Measurements from ENCODE around the gene TSGA10. TPM values are rescaled to one million over a fixed set of nuclear protein-coding genes. Genes with fewer than 3 reads are reported as not detected.
"Not testable (repeated sequence)": the region's sequence is repeated elsewhere in the genome, so short reads cannot be mapped to it uniquely, and the experiment has no call there.

The TSGA10 gene
- total RNA-seq, 1 experiment from 2014 or later = 6.6 TPM

DNA sequence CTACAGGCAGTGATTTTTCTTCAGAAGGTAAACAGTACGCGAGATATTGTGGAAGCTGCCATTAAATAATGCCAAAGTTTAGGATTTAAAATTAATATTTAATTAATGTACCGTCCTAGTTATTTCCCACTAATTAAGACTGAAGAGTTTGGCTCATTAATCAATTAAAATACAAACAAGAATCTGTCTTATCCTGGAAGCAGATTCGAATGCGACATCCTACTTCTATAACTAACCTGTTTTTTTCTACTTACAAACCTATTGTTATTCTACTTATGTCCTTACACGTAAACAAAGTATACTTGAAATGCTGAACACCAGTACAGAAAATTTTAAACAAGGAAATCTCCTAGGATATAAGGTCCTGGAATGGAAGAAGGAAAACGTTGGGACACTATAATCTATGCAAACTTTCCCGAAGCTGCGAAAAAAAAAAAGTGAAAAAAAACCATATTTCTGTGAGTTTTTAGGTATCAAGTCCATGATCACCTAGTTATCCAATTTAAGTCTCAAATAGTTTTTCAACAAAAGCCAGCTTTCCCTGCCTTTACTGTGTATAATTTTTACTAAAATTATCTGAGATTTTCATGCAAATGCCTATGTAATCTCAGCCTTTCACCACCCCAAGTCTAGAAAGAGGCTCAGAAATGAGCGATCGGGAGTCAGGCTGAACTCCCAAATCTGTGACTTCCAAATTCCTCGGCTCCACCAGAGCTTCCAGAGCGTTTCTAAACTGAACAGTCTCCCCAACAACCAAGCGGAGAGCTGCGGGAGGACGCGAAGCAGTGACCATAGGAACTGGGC lies 14.5 kb downstream of the TSGA10 start:
- TF ChIP-seq ATF3 (IDR thresholded peaks at IDR 0.05) = no peak
- TF ChIP-seq ZFX (IDR thresholded peaks at IDR 0.05) = no peak
- TF ChIP-seq, protein P1, sequence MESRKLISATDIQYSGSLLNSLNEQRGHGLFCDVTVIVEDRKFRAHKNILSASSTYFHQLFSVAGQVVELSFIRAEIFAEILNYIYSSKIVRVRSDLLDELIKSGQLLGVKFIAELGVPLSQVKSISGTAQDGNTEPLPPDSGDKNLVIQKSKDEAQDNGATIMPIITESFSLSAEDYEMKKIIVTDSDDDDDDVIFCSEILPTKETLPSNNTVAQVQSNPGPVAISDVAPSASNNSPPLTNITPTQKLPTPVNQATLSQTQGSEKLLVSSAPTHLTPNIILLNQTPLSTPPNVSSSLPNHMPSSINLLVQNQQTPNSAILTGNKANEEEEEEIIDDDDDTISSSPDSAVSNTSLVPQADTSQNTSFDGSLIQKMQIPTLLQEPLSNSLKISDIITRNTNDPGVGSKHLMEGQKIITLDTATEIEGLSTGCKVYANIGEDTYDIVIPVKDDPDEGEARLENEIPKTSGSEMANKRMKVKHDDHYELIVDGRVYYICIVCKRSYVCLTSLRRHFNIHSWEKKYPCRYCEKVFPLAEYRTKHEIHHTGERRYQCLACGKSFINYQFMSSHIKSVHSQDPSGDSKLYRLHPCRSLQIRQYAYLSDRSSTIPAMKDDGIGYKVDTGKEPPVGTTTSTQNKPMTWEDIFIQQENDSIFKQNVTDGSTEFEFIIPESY (IDR thresholded peaks at IDR 0.05; ENCODE audit: extremely low read depth, insufficient replicate concordance, low read length) = no peak
- TF ChIP-seq EZH2 (IDR thresholded peaks at IDR 0.05) = no peak
- ATAC-seq = no peak
- Histone ChIP-seq H3K4me1 (ENCODE audit: control insufficient read depth in 1 of 2, insufficient read depth in 2 of 2, low read length in 2 of 2) (peaks cover 10 to 27% of the 10 kb centered on the region in 2 experiments), H4K20me1 (ENCODE audit: insufficient read depth) (no peaks in the 10 kb centered on the region), H3K9me3 (ENCODE audit: control insufficient read depth in 1 of 2, insufficient read depth in 1 of 2, low read depth in 1 of 2, low read length in 2 of 2) (no peaks in the 10 kb centered on the region), H3K9ac (ENCODE audit: low read length) (peak overlapping the region; percentile 71), H3K36me3 (ENCODE audit: control insufficient read depth in 1 of 2, insufficient read depth in 2 of 2, low read length in 2 of 2) (no peaks in the 10 kb centered on the region), H3K4me3 (replicated peaks in 1 of 2; ENCODE audit: low read depth in 1 of 2, low read length in 2 of 2) (peak overlapping the region; percentile 60 to 75), H3K4me2 (ENCODE audit: low read length) (peak overlapping the region; percentile 92), H3K79me2 (ENCODE audit: insufficient read depth, low read length) (no peaks in the 10 kb centered on the region), H3K9me2 (ENCODE audit: insufficient read depth) (no peaks in the 10 kb centered on the region), H2AFZ (ENCODE audit: low read depth, low read length, poor library complexity, severe bottlenecking) (peak overlapping the region; percentile 56), H3K27me3 (ENCODE audit: insufficient read depth, low read length) (no peaks in the 10 kb centered on the region), H3K27ac (ENCODE audit: low read depth, low read length) (peak overlapping the region; percentile 87)
- intact Hi-C loops (cut with micrococcal nuclease) = no loop called here
- ChIA-PET RAD21 (ENCODE audit: low non-redundant PET in 1 of 2, low total read pairs in 2 of 2, uncharacterized antibody in 2 of 2, unreplicated experiment in 2 of 2) (no interaction called here), POLR2A (interaction anchor here (1.4 to 2.2 kb wide), 4 partner anchors 13 to 197 kb away, joined by 5 to 9 read pairs (median 6); partner anchors contain the start of genes EIF5B, LIPT1, MITD1 and MRPL30), CTCF (interaction anchor here (2.1 kb wide), 1 partner anchor 491 kb away, joined by 9 read pairs; no protein-coding TSS in a partner anchor)
- BruUV-seq (replicated peaks) = TSS peak; percentile 42
- DNase-seq (ENCODE audit: low read depth, low spot score) = no peak

- POLR2A ChIA-PET = no interaction called here
- no peak overlapping the region for H3K9ac ChIP-seq (ENCODE audit: low read length)
- H3K9me3 ChIP-seq (ENCODE audit: control insufficient read depth in 1 of 2, insufficient read depth in 1 of 2, low read depth in 1 of 2, low read length in 2 of 2) = 0 out of 4 replicates have a peak, but pooled peaks cover 0 to 3% of the 10 kb centered on the region in 2 experiments
- H3K27ac ChIP-seq (ENCODE audit: low read depth, low read length) = no peak overlapping the region
- no peaks in the 10 kb centered on the region for H3K79me2 ChIP-seq (ENCODE audit: insufficient read depth, low read length)
- no peaks in the 10 kb centered on the region for H3K36me3 ChIP-seq (ENCODE audit: control insufficient read depth in 1 of 2, insufficient read depth in 2 of 2, low read length in 2 of 2)
- no peak overlapping the region for H2AFZ ChIP-seq (ENCODE audit: low read depth, low read length, poor library complexity, severe bottlenecking)
- H3K4me3 ChIP-seq (replicated peaks in 1 of 2; ENCODE audit: low read depth in 1 of 2, low read length in 2 of 2) = no peak overlapping the region
- no peaks in the 10 kb centered on the region for H3K9me2 ChIP-seq (ENCODE audit: insufficient read depth)
- CTCF ChIA-PET = no interaction called here
- RAD21 ChIA-PET (ENCODE audit: low non-redundant PET in 1 of 2, low total read pairs in 2 of 2, uncharacterized antibody in 2 of 2, unreplicated experiment in 2 of 2) = no interaction called here
- BruUV-seq (replicated peaks) = no TSS peak
- no peak overlapping the region for H3K4me2 ChIP-seq (ENCODE audit: low read length)
- intact Hi-C loops (cut with micrococcal nuclease) = no loop called here
- no peaks in the 10 kb centered on the region for H4K20me1 ChIP-seq (ENCODE audit: insufficient read depth)
- TF ChIP-seq EZH2 (IDR thresholded peaks at IDR 0.05) (no peak), CEBPB (IDR thresholded peaks at IDR 0.05; ENCODE audit: low read depth) (no peak), EGR1 (IDR thresholded peaks at IDR 0.05; ENCODE audit: low read depth) (no peak)
- DNase-seq (ENCODE audit: low read depth, low spot score) (no peak), ATAC-seq (no peak)
- H3K27me3 ChIP-seq (ENCODE audit: insufficient read depth, low read length) = no peaks in the 10 kb centered on the region
- peaks cover 10 to 27% of the 10 kb centered on the region in 2 experiments for H3K4me1 ChIP-seq (ENCODE audit: control insufficient read depth in 1 of 2, insufficient read depth in 2 of 2, low read length in 2 of 2)
Observed at GRCh38 chr2:99139003-99139402, 15.7 kb downstream of the TSGA10 start.

DNA sequence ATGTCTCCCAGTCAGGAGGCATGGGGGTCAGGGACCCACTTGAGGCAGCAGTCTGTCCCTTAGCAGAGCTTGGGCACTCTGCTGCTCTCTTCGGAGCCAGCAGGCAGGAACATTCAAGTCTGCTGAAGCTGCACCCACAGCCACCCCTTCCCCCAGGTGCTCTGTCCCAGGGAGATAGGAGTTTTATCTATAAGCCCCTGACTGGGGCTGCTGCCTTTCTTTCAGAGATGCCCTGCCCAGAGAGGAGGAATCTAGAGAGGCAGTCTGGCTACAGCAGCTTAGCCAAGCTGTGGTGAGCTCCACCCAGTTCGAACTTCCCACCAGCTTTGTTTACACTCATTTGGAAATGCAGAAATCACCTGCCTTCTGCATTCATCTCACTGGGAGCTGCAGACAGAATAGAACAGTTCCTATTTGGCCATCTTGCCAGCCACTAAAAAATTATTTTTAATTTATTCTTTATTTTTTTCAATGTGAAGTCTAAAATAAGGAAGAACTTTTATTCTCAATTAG lies 19.6 kb downstream of the TSGA10 start:
- H3K79me2 ChIP-seq (ENCODE audit: insufficient read depth, low read length); H3K9ac ChIP-seq (ENCODE audit: low read length); DNase-seq (ENCODE audit: low read depth, low spot score); CTCF ChIA-PET; H3K4me3 ChIP-seq (replicated peaks in 1 of 2; ENCODE audit: low read depth in 1 of 2, low read length in 2 of 2); H2AFZ ChIP-seq (ENCODE audit: low read depth, low read length, poor library complexity, severe bottlenecking); H3K9me3 ChIP-seq (ENCODE audit: control insufficient read depth in 1 of 2, insufficient read depth in 1 of 2, low read depth in 1 of 2, low read length in 2 of 2); ATAC-seq; BruUV-seq (replicated peaks); H4K20me1 ChIP-seq (ENCODE audit: insufficient read depth); intact Hi-C loops (cut with micrococcal nuclease); H3K4me2 ChIP-seq (ENCODE audit: low read length); H3K27me3 ChIP-seq (ENCODE audit: insufficient read depth, low read length); POLR2A ChIA-PET; H3K9me2 ChIP-seq (ENCODE audit: insufficient read depth); RAD21 ChIA-PET (ENCODE audit: low non-redundant PET in 1 of 2, low total read pairs in 2 of 2, uncharacterized antibody in 2 of 2, unreplicated experiment in 2 of 2); H3K27ac ChIP-seq (ENCODE audit: low read depth, low read length); H3K36me3 ChIP-seq (ENCODE audit: control insufficient read depth in 1 of 2, insufficient read depth in 2 of 2, low read length in 2 of 2): not testable (repeated sequence)
- H3K4me1 ChIP-seq (ENCODE audit: control insufficient read depth in 1 of 2, insufficient read depth in 2 of 2, low read length in 2 of 2) = peaks cover 1 to 13% of the 10 kb centered on the region in 2 experiments; a peak in 3 of 4 replicates

All from HCT116 (cell line).